Trophoblast cell (in vitro differentiated cells and primary cell): Measurements from ENCODE around the gene CRTC1.

Source experiments
- DNase-seq, 2 donors: peaks; one replicate each; pipeline ENCODE4 v3.0.0-alpha.2; 2016
- H2AFZ ChIP-seq: 2 replicates; pipeline ENCODE4 v1.6.1; 2013; ENCODE audit warnings: low read length, moderate library complexity, mild to moderate bottlenecking; ENCODE audit not compliant: insufficient read depth, poor library complexity
- H2AK5ac ChIP-seq: 2 replicates; pipeline ENCODE4 v1.6.1; 2013; ENCODE audit warnings: mild to moderate bottlenecking, low read length
- H2BK120ac ChIP-seq: 2 replicates; pipeline ENCODE4 v1.6.1; 2013; ENCODE audit warnings: low read length, mild to moderate bottlenecking, moderate library complexity; ENCODE audit not compliant: insufficient read depth, poor library complexity
- H2BK12ac ChIP-seq: 2 replicates; pipeline ENCODE4 v1.6.1; 2013; ENCODE audit warnings: mild to moderate bottlenecking, low read length, moderate library complexity
- H2BK5ac ChIP-seq: 2 replicates; pipeline ENCODE4 v1.6.1; 2013; ENCODE audit warnings: low read length, low read depth, moderate library complexity, mild to moderate bottlenecking; ENCODE audit not compliant: poor library complexity
- H3K14ac ChIP-seq: 2 replicates; pipeline ENCODE4 v1.6.1; 2013; ENCODE audit warnings: mild to moderate bottlenecking, low read length
- H3K18ac ChIP-seq: 2 replicates; pipeline ENCODE4 v1.6.1; 2013; ENCODE audit warnings: mild to moderate bottlenecking, low read length
- H3K23ac ChIP-seq: 2 replicates; pipeline ENCODE4 v1.6.1; 2013; ENCODE audit warnings: low read length
- H3K27ac ChIP-seq: 2 replicates; pipeline ENCODE4 v1.5.1; 2013; ENCODE audit warnings: low read depth, mild to moderate bottlenecking, inconsistent platforms, low read length, moderate library complexity
- H3K27me3 ChIP-seq: 2 replicates; pipeline ENCODE4 v1.6.1; 2013; ENCODE audit warnings: inconsistent platforms, mild to moderate bottlenecking, low read length, moderate library complexity; ENCODE audit not compliant: insufficient read depth
- H3K36me3 ChIP-seq, 2 experiments: 1 replicate in 1 of 2; 2 replicates in 1 of 2; pipeline ENCODE4 v1.6.1; 2013; ENCODE audit warnings: low read length in 2 of 2, mild to moderate bottlenecking in 2 of 2, moderate library complexity in 1 of 2; ENCODE audit not compliant: insufficient read depth in 2 of 2, control insufficient read depth in 1 of 2
- H3K4ac ChIP-seq: 2 replicates; pipeline ENCODE4 v1.6.1; 2013; ENCODE audit warnings: low read depth, mild to moderate bottlenecking, low read length, moderate library complexity
- H3K4me1 ChIP-seq, 2 experiments: 1 replicate in 1 of 2; 2 replicates in 1 of 2; pipeline ENCODE4 v1.6.1; 2013; ENCODE audit warnings: low read length in 2 of 2, mild to moderate bottlenecking in 2 of 2, moderate library complexity in 1 of 2; ENCODE audit not compliant: insufficient read depth in 2 of 2, control insufficient read depth in 1 of 2
- H3K4me2 ChIP-seq: 2 replicates; pipeline ENCODE4 v1.6.1; 2013; ENCODE audit warnings: inconsistent platforms, mild to moderate bottlenecking, low read length, moderate library complexity
- H3K4me3 ChIP-seq: 2 replicates; pipeline ENCODE4 v1.5.1; 2013; ENCODE audit warnings: mild to moderate bottlenecking, low read depth, low read length, inconsistent platforms
- H3K79me1 ChIP-seq: one replicate; pipeline ENCODE4 v1.6.1; 2013; ENCODE audit warnings: low read length
- H3K79me2 ChIP-seq: 2 replicates; pipeline ENCODE4 v1.6.1; 2013; ENCODE audit warnings: low read length, mild to moderate bottlenecking; ENCODE audit not compliant: control insufficient read depth, insufficient read depth, poor library complexity
- H3K9ac ChIP-seq: 2 replicates; pipeline ENCODE4 v1.6.1; 2013; ENCODE audit warnings: mild to moderate bottlenecking, low read length
- H3K9me3 ChIP-seq: 2 replicates; pipeline ENCODE4 v1.6.1; 2013; ENCODE audit warnings: low read depth, mild to moderate bottlenecking, control low read depth, inconsistent platforms, low read length; ENCODE audit not compliant: insufficient read depth
- H4K12ac ChIP-seq: 2 replicates; pipeline ENCODE4 v1.6.1; 2013; ENCODE audit warnings: low read depth, mild to moderate bottlenecking, low read length, moderate library complexity
- H4K8ac ChIP-seq: 2 replicates; pipeline ENCODE4 v1.6.1; 2013; ENCODE audit warnings: low read depth, mild to moderate bottlenecking, low read length, moderate library complexity
- H4K91ac ChIP-seq: one replicate; pipeline ENCODE4 v1.6.1; 2013; ENCODE audit warnings: low read depth, mild to moderate bottlenecking, low read length, moderate library complexity
- WGBS: extraction: QIAGEN DNeasy Blood & Tissue Kit; methylation state at CpG from one replicate; pipeline ENCODE4 v1.1.7; 2013; ENCODE audit warnings: missing lambda C conversion rate; ENCODE audit not compliant: insufficient read length, insufficient coverage; ENCODE audit errors: extremely low coverage; 5-methylcytosine and 5-hydroxymethylcytosine counted together

Gene CRTC1

GRCh38 chr19:18778076-18778389 lies 94.6 kb downstream of the CRTC1 start:
- H3K4me1 ChIP-seq = peaks cover 9% of the 10 kb centered on the region in 2 experiments

GRCh38 chr19:18778826-18779495 lies 95.5 kb downstream of the CRTC1 start:
- WGBS = no CpG with 5 or more reads among the region's 14 CpGs
- no peak overlapping the region for H4K12ac ChIP-seq
- H2AFZ ChIP-seq = no peak overlapping the region

More at GRCh38 chr19:18778076-18778389, 94.6 kb downstream of the CRTC1 start:
- peaks cover 6% of the 10 kb centered on the region for H3K9me3 ChIP-seq
- no peak overlapping the region for H3K4me2 ChIP-seq
- no peak overlapping the region for H2BK120ac ChIP-seq
- no peak overlapping the region for H3K14ac ChIP-seq
- H4K8ac ChIP-seq = no peak overlapping the region
- no peak overlapping the region for H3K18ac ChIP-seq
- no peak overlapping the region for H2BK12ac ChIP-seq
- DNase-seq = no peak
- no peak overlapping the region for H3K23ac ChIP-seq
- H2AK5ac ChIP-seq = no peak overlapping the region
- H3K27ac ChIP-seq = no peak overlapping the region
- no peak overlapping the region for H4K91ac ChIP-seq
- no CpG with 5 or more reads among the region's 11 CpGs for WGBS
- H3K79me1 ChIP-seq = no peaks in the 10 kb centered on the region
- no peak overlapping the region for H3K9ac ChIP-seq
- H3K79me2 ChIP-seq = no peaks in the 10 kb centered on the region
- no peak overlapping the region for H2AFZ ChIP-seq
- H3K36me3 ChIP-seq = no peaks in the 10 kb centered on the region
- no peak overlapping the region for H3K4me3 ChIP-seq
- no peak overlapping the region for H3K4ac ChIP-seq
- H3K27me3 ChIP-seq = no peaks in the 10 kb centered on the region
- H2BK5ac ChIP-seq = no peak overlapping the region
- no peak overlapping the region for H4K12ac ChIP-seq

GRCh38 chr19:18780081-18780480 lies 96.6 kb downstream of the CRTC1 start:
- Histone ChIP-seq H3K9me3 (peaks cover 13% of the 10 kb centered on the region), H2AK5ac (no peak overlapping the region), H3K27me3 (peaks cover 3% of the 10 kb centered on the region), H2BK120ac (no peak overlapping the region), H4K91ac (no peak overlapping the region), H3K4ac (no peak overlapping the region), H3K79me2 (no peaks in the 10 kb centered on the region), H3K9ac (no peak overlapping the region), H3K36me3 (no peaks in the 10 kb centered on the region), H3K27ac (no peak overlapping the region), H4K12ac (no peak overlapping the region), H2AFZ (no peak overlapping the region), H2BK5ac (no peak overlapping the region), H3K4me3 (no peak overlapping the region), H3K23ac (no peak overlapping the region), H2BK12ac (no peak overlapping the region), H4K8ac (no peak overlapping the region), H3K4me2 (no peak overlapping the region), H3K14ac (no peak overlapping the region), H3K79me1 (no peaks in the 10 kb centered on the region), H3K4me1 (peaks cover 9% of the 10 kb centered on the region in 2 experiments), H3K18ac (no peak overlapping the region)
- WGBS = no CpG with 5 or more reads among the region's 17 CpGs
- DNase-seq = no peak

More at GRCh38 chr19:18778826-18779495, 95.5 kb downstream of the CRTC1 start:
- Histone ChIP-seq H3K79me2 (no peaks in the 10 kb centered on the region), H3K9me3 (peaks cover 9% of the 10 kb centered on the region), H4K91ac (no peak overlapping the region), H3K9ac (no peak overlapping the region), H2BK12ac (no peak overlapping the region), H2BK120ac (no peak overlapping the region), H3K4me1 (peaks cover 9% of the 10 kb centered on the region in 2 experiments), H3K4ac (no peak overlapping the region), H3K4me3 (no peak overlapping the region), H3K79me1 (no peaks in the 10 kb centered on the region), H4K8ac (no peak overlapping the region), H2AK5ac (no peak overlapping the region), H3K23ac (no peak overlapping the region), H3K36me3 (no peaks in the 10 kb centered on the region), H2BK5ac (no peak overlapping the region), H3K14ac (no peak overlapping the region), H3K4me2 (no peak overlapping the region), H3K18ac (no peak overlapping the region), H3K27me3 (no peaks in the 10 kb centered on the region), H3K27ac (no peak overlapping the region)
- no peak for DNase-seq

- Histone ChIP-seq H4K91ac (no peak overlapping the region), H4K8ac (no peak overlapping the region), H2BK120ac (no peak overlapping the region), H3K4ac (no peak overlapping the region), H2BK5ac (no peak overlapping the region), H3K27me3 (peaks cover 6% of the 10 kb centered on the region), H3K79me2 (no peaks in the 10 kb centered on the region), H3K4me3 (no peak overlapping the region), H3K18ac (no peak overlapping the region), H3K4me2 (no peak overlapping the region), H3K14ac (no peak overlapping the region), H3K23ac (no peak overlapping the region), H3K4me1 (peaks cover 9% of the 10 kb centered on the region in 2 experiments), H2BK12ac (no peak overlapping the region), H2AK5ac (no peak overlapping the region), H2AFZ (no peak overlapping the region), H3K36me3 (no peaks in the 10 kb centered on the region), H4K12ac (no peak overlapping the region), H3K9me3 (peaks cover 13% of the 10 kb centered on the region), H3K9ac (no peak overlapping the region), H3K27ac (no peak overlapping the region), H3K79me1 (no peaks in the 10 kb centered on the region)
- no peak for DNase-seq
- WGBS = no CpG with 5 or more reads among the region's 10 CpGs
Measured at GRCh38 chr19:18780631-18781030, 97.2 kb downstream of the CRTC1 start.
